HG03196 (cell line): Measurements from ENCODE around the gene SND1.

ENCODE experiments used
- ATAC-seq: cut with Tn5 transposase; IDR thresholded peaks from one replicate; pipeline ENCODE4 v1.9.1; 2021; ENCODE audit not compliant: unreplicated experiment

SND1 gene

DNA sequence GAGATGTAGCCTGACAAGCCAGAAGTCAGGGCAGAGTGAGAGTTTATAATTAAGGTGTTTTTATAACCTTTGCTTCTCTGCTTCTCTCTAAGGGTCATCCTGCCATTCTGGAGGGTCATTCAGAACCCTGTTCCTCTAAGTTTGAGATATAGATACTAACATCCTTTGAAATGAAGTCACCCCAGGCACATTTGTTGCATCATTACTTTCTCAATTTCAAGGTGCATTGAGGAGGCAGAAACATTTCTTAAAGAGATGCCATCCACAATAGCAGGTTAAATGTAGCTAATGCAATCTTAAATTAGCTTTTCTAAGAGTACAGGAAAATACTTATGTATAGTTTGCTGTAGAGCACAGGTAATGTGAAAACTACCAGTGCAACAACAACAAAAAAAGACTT, 272.9 kb downstream of the SND1 start:
- ATAC-seq: no peak

DNA sequence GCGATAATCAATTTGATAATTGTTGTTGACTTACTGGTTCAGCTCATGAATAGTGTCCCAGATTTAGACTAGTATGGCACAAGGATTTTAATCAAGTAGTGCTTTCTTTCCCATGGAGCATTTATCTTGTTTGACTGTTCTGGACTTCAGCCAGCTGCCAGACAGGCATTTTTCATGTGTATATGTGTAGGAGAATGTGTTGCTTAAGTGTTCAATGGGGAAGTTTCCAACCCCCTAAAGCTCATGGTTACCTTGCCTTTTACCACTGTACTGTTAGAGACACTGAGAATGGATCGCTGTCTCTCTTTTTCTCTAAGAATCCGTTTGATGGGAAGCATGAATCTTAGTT, 275.3 kb downstream of the SND1 start:
- ATAC-seq: no peak

DNA sequence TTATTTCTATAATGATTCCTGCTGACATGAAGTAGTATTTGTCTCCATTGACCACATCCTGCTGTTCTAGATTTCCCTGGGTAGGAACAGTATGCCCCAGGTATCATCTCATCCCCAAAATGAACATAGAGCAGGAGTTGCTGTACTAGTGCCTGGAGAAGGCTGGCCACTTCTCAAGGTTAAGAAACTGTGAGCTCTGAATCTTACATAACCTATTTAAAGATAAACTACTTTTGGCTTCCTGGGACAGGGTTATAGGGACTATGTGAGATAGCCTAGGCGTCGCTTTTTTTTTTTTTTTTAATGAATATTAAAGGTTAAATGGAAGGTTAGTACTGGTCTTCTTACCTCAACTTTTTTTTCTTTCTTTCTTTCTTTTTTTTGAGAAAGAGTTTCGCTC, 276.2 kb downstream of the SND1 start:
- no peak for ATAC-seq

DNA sequence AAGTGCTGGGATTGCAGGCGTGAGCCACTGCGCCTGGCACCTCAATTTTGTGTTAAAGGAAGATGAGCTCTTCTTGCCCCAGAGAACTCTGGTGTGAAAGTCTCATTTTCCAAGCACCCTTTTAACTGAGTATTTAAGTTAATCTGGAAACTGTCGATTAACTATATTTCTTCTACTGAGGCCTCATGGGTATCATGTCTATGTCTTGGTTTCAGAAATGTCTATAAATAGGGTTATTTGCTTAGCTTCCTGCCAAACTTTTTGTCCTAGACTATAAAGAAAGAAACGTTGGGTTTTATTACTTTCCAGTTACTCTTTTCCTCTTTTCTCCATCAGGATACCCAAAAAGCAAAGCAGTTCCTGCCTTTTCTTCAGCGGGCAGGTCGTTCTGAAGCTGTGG, 276.9 kb downstream of the SND1 start:
- no peak for ATAC-seq

DNA sequence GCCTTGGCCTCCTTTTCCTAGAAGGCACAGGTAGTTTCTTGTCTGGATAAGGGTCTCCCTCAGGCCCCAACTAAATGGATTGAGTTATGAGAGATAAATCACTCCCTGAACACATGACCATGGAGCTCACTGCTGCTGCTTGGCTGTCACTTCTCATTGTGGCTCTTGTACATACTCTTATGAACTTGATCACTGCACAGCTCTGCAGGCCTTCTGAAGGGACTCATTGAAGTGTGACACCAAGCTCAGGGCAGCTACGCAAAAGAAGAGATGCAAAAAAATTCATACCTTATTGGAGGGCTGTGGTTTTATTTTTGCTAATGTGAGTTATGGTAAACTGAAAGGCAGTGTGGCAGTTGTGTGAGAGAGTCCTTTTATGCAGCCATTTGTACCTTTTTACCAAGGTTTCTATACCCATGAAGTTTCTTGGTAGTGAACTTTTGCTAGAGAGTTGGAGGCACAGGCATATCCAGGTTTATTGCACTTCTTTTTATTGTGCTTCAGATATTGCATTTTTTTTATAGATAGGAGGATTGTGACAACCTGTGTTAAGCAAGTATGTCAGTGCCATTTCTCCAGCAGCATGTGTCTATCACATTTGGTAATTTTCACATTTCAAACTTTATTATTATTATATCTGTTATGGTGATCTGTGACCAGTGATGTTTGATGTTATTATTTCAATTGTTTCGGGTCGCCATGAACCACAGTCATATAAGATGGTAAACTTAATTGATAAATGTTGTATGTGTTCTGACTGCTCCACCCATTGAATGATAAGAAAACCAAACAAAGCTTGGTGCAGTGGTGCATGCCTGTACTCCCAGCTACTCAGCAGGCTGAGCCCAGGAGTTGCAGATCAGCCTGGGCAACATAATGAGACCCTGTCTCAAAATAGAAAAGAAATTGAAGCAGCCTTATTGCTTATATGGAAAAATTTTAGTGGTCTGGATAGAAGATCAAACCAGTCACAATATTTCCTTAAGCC, 278.6 kb downstream of the SND1 start:
- no peak for ATAC-seq

DNA sequence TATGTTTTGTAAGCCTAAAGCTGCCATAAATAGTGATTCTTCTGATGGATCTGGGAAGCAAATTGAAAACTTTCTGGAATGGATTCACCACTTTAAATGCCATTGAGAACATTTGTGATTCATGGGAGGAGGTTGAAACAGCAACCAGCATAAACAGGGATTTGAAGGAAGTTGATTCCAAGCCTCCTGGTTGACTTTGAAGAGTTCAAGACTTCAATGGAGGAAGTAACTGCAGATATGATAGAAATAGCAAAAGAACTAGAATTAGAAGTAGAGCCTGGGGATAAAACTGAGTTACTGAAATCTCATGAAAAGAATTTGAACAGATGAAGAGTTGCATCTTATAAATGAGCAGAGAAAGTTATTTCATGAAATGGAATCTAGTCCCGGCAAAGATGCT, 280.1 kb downstream of the SND1 start:
- no peak for ATAC-seq

DNA sequence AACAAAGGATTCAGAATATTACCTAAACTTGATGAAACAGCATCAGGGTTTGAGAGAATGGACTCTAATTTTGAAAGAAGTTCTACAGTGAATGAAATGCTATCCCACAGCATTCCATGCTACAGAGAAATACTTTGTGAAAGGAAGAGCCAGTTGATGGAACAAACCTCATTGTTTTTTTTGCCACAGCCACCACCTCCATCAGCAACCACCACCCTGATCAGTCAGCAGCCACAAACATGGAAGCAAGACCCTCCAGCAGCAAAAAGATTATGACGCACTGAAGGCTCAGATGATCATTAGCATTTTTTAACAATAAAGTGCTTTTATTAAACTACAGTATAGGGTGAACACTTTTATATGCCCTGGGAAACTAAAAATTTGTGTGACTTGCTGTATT, 280.5 kb downstream of the SND1 start:
- no peak for ATAC-seq

DNA sequence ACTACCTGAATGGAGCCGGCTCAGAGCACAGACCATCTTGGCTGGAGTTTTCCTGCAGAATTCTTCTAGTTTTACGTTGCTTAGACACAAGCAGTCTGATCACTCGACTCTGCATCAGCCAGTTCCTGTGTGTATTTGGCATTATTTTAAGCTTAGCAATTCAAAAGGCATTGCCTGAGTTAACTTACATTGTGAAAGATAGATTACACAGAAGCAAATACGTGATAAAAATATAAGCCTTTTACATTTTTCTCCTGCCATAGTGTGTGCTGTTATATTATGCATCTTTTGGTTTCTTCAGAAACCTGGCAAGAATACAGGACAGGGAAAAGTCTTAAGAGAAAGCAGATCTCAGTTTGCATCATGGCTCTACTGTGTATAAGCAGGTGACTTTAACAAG, 281.2 kb downstream of the SND1 start:
- ATAC-seq: no peak

DNA sequence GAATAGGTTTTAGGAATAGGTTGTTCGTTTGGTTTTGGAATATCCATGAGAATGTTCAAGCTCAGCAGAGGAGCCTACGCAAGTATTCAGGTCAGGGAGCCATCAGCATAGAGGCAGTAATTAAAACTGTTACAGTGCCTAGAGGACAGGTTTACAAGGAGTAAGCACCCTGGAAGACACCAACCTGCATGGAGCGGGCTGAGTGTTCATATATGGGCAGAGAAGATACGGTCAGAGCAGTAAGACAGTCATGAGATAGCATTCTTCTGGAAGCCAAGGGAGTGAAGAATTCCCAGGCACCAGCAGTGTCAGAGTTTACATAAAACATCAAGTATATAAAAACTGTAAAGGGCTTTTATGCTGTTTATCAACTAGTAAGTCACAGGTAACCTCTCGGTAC, 282.7 kb downstream of the SND1 start:
- ATAC-seq: no peak

DNA sequence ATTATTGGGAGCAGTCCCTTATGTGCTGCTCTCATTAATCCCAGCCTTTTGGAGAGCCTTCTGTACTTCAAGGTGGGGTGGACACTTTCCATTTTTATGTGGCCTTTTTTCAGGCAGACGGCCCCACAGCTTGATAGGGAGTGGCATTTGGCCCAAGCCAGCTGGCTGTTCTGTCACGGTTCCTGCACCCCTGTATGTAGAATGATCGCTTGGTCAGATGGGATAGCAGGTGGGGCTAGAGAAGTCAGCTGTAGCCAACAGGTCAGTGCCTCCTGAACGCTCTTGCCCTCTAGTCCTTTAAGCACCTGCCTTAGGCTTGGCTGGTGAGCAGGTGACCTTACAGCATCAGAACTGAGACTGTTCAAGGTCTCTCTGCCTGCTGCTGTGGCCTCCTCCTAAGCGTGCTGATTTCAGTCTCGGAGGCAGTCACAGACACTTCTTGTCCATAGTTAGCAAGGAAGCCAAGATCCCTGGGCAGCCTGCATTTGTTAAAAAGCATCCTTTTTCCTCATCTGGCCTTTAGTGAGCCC, 283.9 kb downstream of the SND1 start:
- no peak for ATAC-seq

DNA sequence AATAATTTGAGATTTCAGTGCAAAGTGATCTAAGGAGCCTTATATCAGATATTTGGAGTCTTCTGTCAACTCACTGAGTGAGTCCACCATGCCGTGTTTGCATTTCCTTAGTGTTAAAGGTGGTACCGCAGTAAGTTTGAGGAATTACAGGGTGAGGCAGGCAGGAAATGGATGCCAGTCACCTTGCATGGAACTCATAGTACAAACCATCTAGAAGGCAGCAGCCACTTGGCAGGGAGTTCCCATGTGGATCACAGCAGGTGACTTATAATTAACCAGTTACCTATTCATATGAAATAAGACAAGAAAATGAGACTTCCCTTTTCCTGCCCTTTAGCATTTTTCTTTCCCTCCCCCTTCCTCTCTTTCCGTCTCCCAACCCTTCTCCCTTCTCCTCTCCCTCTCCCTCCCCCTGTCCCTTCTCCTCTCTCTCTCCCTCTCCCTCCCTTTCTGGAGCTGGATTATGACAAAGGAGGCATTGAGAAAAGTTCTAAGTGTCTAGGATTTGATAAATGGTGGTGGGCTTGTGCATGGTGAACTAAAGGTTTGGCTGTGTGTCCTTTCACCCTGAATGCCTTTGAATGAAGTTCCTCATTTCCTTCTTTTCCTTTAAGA, 285.2 kb downstream of the SND1 start:
- ATAC-seq: no peak

DNA sequence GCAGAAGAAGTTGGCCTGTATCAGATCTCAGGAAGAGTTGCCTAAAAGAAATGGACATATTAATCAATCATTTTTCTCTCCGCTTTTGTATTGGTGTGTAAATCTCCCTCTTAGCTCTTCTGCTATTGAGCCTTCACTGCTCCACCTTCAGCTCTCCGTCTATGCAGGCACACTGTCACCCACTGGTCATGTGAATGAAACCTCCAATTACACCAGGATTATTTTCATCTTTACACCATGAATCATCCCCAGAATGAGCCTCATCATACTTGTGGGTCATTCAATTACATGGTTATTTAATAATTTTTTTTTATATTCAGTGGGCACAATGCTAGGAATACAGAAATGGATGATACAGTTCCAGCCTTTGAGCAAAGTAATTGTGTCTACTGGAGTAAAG, 286.6 kb downstream of the SND1 start:
- ATAC-seq: no peak

DNA sequence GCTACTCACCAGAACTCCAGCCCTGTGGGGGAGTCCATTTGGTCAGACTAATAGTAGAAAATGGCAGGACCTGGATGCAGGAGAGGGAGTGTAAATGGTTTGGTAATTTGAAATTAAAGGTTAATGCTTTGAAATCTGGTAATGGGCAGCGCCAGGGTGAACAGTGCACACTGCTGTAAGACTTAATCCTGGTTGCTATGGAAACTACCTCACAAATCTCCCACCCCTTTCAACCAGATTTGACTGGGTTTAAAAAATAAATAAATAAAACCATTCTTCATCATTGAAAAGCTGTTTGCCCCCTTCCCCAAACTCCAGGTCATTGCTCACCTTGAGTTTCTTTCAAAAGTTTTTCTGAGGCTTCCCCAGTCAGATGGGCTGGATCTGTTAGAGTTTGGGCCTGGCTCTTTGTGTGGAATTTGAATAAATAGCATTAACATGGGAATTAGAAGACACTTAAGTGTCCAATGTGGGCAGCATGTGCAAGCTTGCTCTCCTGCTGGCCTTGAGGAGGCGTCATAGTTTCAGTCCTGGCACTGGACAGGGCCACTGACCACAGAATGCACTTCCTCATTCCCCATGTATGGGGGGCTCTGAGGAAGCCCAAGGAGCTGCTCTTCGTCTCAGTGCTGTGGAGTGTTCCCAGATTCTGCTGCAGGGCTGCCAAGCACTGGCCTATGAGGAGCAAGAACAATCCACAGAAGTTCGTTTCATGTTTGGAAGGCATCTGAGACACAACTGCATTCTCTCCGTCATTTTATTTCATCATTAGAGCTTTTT, 288.6 kb downstream of the SND1 start:
- ATAC-seq: no peak

DNA sequence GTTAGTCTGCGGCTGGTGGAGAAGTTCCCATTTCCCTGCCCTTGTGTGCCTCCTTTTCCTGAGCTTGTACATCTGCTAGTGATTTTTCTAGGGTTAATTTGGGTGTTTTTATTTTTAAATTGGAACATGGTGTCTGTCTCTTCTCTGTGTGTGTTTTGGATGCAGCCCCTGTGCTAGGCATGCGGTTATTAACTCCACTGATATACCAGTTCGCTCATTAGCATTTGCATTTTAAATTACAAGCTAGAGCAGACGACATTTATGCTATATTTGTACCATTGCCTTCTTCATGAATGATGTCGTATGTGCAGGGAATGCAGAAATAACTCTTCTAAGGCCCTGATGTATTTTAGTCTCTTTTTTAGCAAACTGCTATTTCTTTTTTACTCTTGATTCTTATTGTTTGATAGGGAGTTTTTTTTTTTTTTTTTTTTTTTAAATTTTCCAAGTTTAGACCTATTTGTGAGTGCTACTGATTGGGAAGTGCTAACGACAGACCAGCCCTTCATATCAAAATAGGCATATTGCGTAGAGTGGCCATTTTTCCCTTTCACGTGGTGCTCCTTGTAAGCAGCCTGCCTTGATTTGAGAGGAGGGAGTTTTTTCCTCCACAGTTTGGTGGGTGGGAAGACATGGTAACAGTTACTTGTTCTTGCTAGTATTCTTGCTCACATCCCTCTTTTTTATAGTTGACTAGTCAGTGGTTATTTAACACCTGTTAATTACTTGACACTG, 289.6 kb downstream of the SND1 start:
- ATAC-seq: no peak

DNA sequence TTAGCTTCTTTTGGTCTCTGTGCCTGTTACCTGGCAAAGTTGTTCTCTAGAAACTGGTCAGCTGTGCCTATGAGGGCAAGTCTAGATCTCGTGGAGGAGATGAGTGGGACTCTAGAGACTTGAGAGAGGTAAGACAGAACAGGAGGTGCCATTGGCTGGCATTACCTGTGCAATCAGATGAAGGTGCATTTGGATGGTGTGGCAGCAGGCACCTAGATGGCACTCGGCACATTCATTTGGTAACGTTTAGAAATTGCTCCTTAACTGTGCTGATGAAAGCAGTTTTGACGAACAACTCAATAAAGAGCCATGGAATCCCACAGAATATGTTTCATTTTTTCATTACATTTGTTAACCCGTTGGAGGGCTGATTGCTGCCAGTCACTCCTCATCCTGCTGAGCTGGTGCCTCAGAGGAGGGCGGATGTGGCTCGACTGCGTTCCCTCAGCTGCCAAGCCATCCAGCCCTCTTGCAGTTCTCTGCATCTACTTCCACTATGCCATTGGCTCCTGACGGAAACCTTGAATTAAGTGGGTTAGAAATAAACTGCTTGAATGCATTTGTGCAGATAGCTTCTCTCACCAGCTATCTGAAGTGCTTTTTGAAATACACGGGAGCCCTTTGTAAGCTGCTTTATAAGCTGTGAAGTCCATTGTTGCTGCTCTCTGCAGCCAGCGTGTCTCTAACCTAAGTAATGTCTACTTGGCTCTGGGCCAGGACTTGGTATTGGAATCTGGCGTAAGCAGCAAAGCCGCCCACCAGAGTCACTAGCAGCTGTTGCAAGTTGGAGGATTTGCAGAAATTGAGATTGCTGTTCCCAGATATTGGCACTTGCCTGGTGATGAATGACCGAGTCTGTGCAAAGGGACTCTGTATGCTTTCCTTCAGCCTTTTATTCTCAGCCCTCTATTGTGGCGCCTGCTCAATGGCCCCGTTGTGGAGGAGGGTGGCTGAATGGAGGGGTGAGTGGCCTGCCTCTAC, 291.8 kb downstream of the SND1 start:
- ATAC-seq: no peak

DNA sequence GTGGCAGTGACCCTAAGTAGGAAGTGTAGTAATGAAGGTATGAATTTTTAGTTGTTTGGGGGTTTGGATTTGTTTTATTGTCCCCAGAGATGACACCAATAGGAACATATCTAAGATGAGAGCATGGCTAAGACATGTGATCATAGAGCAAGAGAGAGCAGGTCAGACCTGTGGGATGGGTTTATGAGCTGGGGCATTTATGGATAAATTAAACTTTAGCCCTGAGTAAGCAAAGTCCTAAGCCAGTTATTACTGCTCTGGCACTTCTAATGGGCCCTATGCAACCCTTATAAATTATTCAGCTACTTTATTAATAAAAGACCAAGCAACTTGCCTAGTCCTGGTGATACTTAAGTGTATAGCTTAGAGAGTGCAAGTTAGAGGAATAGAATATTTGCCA, 294.1 kb downstream of the SND1 start:
- ATAC-seq: no peak

DNA sequence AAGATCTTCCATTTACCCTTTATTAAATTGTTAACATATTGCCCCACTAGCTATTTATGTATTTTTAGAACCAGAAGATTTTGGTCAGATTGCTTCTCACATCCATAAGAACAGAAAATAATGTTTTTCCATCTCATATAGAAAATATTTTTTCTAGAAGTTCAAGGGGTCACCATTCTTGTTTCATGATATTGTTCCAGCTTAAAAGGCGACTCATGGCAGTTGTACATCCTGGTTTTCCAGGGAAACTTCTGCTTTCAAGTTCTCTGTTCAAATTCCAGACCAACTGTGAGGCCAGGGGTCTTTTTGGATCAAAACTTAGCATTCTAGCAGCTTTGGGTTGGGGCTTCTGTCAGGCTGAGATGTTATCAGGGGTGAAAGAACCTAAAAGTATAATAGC, 294.9 kb downstream of the SND1 start:
- ATAC-seq: no peak

DNA sequence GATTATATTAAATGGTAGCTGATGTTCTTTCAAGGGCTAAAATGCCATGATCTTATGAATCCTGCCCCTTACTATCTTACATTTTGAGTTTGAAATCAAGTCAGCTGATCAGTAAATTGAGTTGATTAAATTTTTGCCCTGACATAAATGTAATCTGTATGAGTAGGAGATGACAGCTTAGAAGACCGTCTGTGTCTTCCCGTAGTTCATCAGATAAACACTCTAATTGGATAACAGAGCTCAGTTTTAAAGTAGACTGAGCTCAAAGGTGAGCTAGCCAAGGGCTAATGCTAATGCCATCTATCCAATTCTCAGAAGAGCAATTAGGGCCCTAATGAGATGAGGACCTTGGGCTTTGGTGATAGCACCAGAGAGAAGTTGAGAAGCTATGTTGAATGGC, 296.3 kb downstream of the SND1 start:
- no peak for ATAC-seq

DNA sequence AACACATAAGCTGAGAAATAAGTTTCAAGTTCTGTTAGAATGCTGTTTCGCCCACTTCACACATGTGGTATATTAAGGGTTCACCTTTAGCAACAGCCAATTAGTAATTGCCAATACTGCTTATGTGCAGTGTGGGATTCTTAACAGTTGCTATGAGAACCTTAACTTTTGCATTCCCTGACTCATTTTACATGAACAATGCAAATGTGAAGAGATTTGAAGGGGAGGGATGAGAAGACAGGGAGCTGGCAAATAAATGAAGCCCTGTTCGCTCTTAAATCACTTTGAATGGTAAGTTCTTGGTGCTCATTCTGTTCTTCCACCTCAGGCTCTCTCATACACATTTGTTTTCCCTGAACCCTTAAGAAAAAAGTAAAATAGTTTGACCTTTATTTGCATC, 296.9 kb downstream of the SND1 start:
- no peak for ATAC-seq

DNA sequence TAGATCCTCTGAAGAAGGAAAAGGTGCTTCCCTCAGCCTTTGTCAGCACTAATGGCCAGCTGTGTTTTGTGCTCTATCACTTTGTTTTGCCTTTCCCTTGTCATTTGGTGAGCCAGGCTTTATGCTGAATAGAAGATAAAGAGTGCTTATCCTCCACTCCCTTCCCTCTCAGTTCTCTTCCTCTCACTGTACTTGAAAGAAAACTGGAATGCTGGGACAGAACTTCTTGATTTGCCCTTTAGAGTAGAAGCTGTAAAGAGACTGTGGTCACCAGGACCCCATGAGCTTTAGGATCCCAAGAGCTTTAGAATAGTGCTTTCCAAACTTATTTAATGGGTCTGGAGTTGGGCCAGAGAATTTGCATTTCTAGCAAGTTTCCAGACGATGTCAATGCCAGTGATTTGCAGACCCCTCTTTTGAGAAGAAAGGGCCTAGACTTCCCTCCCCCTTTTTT, 297.8 kb downstream of the SND1 start:
- no peak for ATAC-seq
